GM12874 (cell line): ENCODE results near the gene PLA2G2C.

Experiments
- CTCF ChIP-seq: IDR thresholded peaks from 2 replicates; pipeline ENCODE4 v1.5.1; 2011; ENCODE audit warnings: low read depth, mild to moderate bottlenecking, control low read depth, low read length, moderate library complexity; ENCODE audit not compliant: insufficient read depth

The PLA2G2C gene

DNA sequence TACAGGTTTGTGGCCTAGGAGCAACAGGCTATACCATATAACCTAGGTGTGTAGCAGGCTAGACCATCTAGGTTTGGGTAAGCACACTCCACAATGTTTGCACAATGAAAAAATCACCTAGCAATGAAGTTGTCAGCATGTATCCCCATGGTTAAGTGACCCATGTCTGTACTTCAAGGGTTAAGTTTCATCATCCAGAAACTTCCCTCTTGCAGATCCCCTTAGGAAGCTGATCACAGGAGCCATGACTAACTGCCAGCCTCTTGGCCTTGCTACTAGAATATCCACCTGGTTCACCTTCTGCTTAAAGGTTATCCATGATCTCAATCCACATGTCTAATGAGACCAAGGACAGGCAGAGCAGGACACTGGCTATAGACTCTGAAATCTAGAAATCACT is 3.9 kb downstream of the PLA2G2C start:
- no peak for TF ChIP-seq CTCF

GRCh38 chr1:20180844-20181207 is 5.5 kb downstream of the PLA2G2C start:
- TF ChIP-seq CTCF = no peak

- no peak for TF ChIP-seq CTCF
Observed at GRCh38 chr1:20180129-20180843, 6.0 kb downstream of the PLA2G2C start.

GRCh38 chr1:20179371-20180128 is 6.8 kb downstream of the PLA2G2C start:
- TF ChIP-seq CTCF = no peak

- TF ChIP-seq CTCF = no peak
Observed at GRCh38 chr1:20178634-20179370, 7.5 kb downstream of the PLA2G2C start.

DNA sequence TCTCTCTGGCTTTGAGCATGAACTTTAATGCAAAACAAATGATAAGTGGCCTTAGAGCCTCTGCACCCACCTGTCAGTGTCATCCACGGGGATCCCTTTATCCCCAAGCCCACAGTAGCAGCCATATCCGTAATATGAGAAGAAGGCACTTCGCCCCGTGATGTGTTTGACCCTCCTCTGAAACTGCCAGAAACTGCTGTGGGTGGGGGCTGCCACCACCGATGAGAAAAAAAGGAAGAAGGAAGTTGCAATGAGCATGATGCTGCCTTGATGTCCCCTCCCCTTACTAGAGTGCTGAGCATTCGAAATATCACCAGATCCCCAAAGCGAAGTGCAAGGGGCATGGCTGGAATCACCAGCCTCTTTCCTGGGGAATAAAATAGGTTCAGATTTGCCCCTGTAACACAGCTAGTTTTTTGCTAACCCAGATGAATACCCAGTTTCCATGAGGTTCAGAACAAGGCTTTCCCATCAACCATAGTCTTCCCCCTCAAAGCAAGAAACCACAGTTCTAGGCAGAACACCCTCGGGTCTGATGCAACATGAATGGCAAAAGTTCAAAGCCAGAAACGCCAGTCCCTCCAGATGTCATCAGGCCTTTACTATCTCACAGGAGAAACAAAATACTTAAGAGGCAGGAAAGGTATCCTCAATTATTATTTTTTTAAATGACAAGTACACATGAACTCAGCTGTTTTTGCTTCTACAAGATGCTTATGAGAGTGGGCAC is 11.2 kb downstream of the PLA2G2C start:
- no peak for TF ChIP-seq CTCF
